M059J (cell line): ENCODE measurements around the gene TSC22D1. TPM values are rescaled to one million over a fixed set of nuclear protein-coding genes. Genes with fewer than 3 reads are reported as not detected.
A peak's percentile ranks its signal among the peaks of the same experiment; 100 is the strongest.
"Not testable (repeated sequence)": the region's sequence is repeated elsewhere in the genome, so short reads cannot be mapped to it uniquely, and the experiment has no call there.

Experiments
- DNase-seq: peaks from one replicate; pipeline ENCODE4 v3.0.0-alpha.2; 2012; ENCODE audit warnings: low read depth
- total RNA-seq: library from RNA; depleted of rRNA; stranded (reverse); fragments of >200 nt; shearing (Covaris generic); gene quantifications from 2 replicates; pipeline ENCODE4 v1.2.3, GENCODE V29; 2014

TSC22D1 gene
- total RNA-seq, 1 experiment from 2014 or later = 52.4 TPM

DNA sequence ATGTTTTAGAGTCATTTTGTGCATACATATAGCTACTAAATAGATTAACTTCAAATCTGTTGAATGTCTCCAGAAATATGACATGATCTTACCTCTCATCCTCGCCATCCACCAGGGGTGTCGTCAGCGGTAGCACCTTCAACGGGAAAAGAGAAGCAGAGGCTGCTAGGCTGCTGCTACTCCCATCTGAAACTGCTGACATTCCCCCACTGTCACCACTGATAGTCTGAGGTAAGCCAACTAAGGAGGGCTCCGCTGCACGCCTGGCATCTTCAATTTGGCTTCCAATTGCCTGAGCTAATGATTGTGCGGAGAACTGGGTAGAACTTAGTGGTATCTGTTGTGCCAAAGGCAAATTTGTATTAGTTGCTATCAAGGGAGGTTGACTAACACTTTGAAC, 3.1 kb downstream of the TSC22D1 start:
- peak; percentile 7 for DNase-seq

GRCh38 chr13:44566601-44567000, 9.5 kb downstream of the TSC22D1 start:
- no peak for DNase-seq

DNA sequence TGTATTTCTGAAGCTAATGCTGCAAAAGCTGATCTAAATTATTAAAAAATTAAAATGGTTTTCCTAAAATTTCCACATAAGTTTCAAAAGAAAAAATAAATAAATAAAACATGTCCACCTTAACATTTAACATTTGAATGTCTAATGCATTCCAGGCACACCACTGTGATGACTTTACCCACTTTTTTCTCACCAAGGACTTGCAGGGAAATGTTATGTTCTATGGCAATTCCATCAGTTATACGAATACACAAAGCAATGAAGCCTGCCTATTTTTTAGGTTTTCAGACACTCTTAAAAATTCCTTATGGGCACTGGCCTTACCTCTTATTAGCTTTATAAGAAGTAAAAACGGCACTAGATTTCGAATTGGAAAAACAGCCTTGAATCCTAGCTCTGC, 10.2 kb downstream of the TSC22D1 start:
- no peak for DNase-seq

GRCh38 chr13:44564936-44565335, 11.2 kb downstream of the TSC22D1 start:
- no peak for DNase-seq

- DNase-seq = not testable (repeated sequence)
These were observed 13.3 kb downstream of the TSC22D1 start for GRCh38 chr13:44562853-44563252.

DNA sequence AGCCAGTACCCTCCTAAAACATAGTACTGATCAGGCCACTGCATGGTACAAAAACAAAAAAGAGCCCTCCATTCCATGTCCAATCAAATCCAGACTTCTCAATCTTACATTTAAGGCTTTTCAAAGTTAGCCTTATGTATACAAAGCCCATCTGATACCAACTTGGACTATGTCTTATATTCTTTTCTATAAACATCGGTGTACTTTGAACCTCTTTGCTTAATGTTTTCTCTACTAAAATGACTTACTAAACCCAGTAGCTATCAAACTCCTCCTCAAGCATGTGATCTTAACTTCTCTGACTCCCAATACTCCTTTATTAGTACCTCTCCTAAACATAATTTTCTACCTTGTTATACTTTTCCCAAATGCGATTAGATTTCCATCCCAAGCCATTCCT, 14.8 kb downstream of the TSC22D1 start:
- DNase-seq = no peak

GRCh38 chr13:44557986-44558385, 18.1 kb downstream of the TSC22D1 start:
- DNase-seq = no peak

GRCh38 chr13:44555207-44555606, 20.9 kb downstream of the TSC22D1 start:
- DNase-seq = no peak

- no peak for DNase-seq
These were observed 26.7 kb downstream of the TSC22D1 start for GRCh38 chr13:44549476-44549875.

DNA sequence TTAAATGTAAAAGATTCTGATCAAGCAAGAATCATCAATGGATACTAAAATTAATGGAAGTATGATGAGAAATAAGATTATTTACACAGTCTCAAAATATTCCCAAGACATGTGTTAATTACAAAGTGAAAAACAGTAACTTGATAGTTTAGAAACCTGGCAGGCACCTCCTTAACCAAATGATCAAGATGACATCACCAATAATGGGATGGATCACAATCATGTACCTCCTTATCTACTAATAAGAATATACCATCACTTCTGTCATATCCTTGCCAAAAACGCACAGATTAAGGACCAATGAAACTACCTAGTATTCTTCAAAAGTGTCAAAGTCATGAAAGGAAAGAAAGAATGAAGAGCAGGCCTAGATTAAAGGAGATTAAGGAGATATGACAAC, 30.0 kb downstream of the TSC22D1 start:
- no peak for DNase-seq

DNA sequence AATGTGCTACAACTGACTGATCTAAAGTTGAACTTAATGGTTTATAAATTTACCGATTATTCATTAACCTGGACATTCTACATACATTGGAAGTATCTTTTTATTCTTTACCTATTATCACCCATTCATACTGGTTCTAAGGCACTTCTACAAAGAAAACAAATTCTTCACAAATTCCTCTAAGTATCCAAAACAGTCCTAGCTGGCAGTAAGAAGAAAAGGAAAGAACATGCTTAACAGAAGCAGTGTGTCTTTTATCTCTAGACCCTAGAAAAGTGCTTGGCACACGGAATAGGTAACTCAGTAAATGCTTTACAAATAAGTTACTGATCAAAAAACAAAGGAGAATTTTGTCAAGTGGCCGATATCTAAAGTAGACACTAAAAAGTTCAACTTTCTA, 32.8 kb downstream of the TSC22D1 start:
- DNase-seq = no peak

- no peak for DNase-seq
These were observed 33.8 kb downstream of the TSC22D1 start for GRCh38 chr13:44542361-44542760.

DNA sequence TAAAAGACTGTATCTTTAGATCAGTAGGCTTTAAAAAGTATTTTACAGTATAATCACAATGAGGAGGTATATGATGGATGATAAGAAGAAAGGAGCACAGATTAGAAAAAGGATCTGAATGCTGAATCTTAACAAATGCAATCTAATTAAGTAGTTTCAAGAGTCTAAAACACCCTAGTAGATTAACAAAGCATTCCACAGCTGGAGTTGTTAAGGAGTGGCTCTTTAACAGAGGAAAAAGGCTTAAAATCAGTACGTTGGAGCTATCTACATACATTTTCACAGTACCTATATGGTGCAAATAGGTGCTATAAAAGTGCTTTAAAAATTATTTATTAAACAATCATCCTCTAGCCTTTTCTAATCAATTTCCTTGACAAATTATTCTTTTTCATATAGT, 34.5 kb downstream of the TSC22D1 start:
- no peak for DNase-seq

DNA sequence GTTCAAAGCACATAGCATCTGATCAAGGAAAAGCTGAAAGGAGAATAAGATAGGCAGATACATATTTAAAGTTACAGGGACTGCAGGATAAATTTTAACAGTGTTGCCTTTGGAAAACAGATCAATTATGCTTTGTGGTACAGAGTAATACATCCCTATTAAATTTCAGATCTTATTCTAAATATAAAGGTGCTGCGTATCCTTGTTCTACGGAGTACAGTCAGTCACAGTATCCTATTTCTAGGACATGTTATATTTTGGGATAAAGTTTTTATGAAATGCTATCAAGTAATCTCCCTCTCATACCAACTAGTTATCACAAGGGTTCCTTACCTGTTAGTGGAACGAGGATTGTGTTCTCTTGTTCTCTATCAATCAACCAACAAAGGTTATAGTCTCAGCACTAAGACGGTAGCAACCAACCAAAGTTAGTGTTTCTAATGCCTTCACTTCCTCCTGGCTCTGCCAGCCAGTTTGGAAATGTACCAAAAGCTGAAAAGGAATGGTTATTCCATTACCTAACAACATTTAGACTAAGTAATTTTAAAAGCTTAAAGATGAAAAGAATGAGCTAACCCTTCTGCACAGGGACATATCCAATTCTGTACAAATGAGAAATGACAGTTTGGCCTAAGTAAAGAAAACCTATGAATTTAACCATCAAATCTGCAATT, 35.2 kb downstream of the TSC22D1 start:
- DNase-seq = no peak

DNA sequence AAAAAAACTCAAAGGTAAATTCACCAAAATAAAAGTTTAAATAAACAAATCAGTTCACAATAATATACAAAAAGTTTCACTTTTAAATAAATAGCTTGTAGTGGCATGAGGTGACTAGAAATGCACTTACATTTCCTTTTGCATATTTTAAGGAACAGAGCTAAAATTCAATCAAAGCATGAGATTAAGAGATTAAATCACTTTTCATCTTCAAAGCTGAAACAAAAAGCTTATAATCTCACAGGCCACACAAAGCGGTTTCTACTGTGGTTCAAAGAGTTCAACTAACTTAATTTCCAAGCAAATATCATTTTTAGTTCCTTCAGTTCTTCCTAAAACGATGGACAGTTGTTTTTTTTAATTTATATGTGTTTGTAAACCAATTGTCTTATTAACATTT, 38.9 kb downstream of the TSC22D1 start:
- DNase-seq = no peak

DNA sequence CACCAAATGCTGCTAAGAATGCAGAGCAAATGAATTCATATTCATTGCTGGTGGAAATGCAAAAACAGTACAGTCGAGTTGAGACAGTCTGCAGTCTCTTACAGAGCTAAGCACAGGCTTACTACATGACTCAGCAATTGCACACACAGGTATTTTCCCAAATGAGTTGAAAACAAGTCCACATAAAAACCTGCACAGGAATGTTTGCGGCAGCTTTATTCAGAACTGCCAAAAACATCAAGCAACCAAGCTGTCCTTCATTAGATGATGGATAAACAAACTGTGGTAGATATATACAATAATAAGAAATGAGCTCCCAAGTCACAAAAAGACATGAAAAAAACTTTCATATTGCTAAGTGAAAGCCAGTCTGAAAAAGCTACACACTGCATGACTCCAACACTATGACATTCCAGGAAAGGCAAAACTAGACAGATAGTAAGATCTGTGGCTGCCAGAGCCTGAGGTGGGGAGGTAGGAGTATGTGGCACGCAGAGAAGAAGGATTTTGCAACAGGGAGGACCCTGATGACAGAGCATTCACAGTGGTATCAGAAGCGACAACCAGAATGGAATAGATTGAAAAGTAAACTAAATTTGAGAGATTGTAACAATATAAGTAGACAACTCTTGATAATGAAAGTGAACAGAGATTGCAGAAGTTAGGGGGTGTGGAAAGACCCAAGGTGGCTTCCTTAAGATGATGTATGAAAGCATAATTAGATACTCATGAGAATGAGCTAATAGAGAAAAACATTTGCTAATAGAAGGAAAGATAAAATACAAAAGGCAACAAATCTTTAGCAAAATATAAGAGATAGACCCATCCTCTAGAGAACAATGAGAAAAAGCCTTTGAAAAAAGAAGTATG, 52.7 kb downstream of the TSC22D1 start:
- DNase-seq = peak; percentile 81

DNA sequence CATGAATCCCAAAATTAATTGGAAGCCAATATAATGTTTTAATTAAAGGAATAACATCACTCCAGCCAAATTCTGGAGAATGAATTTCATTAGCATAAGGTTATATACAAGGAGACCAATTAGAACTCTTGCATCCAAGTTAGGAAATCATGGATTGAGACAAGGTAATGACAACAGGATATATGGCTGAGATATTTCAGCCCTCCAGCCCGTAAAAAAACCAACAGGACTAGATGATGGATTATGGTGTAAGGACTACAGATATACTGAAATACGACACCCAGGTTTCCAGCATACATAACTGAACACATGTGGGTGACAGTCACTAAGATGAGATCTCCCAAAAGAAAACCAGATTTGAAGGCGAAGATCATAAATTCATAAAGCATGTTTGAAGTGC, 56.5 kb downstream of the TSC22D1 start:
- DNase-seq = no peak

DNA sequence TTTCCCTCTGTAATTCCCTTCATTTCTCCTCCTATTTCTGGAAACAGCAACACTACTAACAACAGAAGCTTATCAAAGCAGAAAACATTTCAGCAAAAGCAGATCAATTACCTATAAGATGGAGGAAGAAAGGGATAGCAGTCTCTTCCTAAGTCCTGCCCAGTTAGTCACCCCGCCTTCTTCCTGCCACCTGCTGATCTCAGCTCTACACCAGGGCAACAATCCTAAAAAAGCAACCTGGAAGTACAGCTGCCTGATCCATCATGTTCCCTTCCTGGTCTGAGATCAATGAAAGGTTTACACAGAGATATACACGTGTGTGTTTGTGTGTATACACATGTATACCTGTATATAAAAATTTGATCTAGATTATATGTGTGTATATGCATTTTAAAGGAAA, 59.4 kb downstream of the TSC22D1 start:
- DNase-seq = no peak

GRCh38 chr13:44514278-44514677, 61.9 kb downstream of the TSC22D1 start:
- no peak for DNase-seq

- DNase-seq = not testable (repeated sequence)
These were observed 66.3 kb downstream of the TSC22D1 start for GRCh38 chr13:44509853-44510252.

DNA sequence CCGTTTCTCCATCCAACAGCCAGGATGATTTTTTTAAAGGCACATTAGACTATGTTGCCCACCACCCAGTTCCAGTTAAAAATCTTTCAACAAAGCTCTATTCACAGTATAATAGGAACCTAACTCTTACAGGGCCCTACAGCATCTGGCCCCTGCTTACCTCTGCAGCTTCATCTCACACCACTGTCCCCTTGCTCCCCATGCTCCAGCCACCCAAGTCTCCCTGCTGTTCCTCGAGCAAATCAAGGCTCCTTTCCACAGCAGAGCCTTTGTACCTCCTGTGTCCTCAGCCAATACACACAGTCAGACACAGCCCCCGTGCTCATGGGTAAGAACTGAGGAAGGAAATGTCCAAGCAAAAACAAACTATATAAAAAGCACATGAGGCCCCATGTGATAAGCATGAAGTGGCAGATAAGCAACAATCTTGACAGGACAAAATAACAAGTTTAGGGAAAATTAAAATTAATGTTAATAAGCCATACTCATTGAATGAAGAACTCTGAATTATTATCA, 67.5 kb downstream of the TSC22D1 start:
- no peak for DNase-seq

DNA sequence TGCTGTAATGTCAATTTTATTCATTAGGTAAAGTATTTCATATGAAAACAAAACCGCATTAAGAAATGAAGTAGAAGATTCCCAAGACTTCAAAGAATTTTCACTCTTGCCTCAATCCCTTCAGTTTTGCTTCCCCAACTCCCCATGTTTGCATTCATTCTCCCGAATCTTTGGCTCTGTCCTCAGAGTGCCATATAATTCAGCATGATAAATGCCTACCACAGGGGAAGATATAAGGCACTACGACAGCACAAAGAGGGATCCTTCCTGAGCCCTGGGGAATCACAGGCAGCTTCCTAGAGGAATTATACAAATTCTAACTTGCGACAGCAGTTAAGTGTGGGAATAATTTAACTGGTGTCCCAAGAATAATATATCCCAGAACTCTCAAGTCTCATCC, 68.5 kb downstream of the TSC22D1 start:
- DNase-seq = no peak

GRCh38 chr13:44506719-44507118, 69.4 kb downstream of the TSC22D1 start:
- no peak for DNase-seq
